Subcutaneous adipose tissue (tissue), 4 donors: ENCODE results near the gene TXNRD2. TPM values are rescaled to one million over a fixed set of nuclear protein-coding genes. Genes with fewer than 3 reads are reported as not detected.

Experiments
- total RNA-seq, 4 donors: library from RNA; depleted of rRNA; stranded (reverse); fragments of >200 nt; gene quantifications; one replicate each; pipeline ENCODE4 v1.1.0, GENCODE V29; 2016
- TF ChIP-seq, protein P1 (sequence below): fragments of 450-650 bp; IDR thresholded peaks from one replicate; pipeline ENCODE4 v1.5.1; 2016; ENCODE audit warnings: low read depth, mild to moderate bottlenecking, control low read depth, antibody characterized with exemption, moderate library complexity

TXNRD2 gene
- total RNA-seq, 4 donors from 2014 or later: 11.1 to 28.4 (median 15.8) TPM

DNA sequence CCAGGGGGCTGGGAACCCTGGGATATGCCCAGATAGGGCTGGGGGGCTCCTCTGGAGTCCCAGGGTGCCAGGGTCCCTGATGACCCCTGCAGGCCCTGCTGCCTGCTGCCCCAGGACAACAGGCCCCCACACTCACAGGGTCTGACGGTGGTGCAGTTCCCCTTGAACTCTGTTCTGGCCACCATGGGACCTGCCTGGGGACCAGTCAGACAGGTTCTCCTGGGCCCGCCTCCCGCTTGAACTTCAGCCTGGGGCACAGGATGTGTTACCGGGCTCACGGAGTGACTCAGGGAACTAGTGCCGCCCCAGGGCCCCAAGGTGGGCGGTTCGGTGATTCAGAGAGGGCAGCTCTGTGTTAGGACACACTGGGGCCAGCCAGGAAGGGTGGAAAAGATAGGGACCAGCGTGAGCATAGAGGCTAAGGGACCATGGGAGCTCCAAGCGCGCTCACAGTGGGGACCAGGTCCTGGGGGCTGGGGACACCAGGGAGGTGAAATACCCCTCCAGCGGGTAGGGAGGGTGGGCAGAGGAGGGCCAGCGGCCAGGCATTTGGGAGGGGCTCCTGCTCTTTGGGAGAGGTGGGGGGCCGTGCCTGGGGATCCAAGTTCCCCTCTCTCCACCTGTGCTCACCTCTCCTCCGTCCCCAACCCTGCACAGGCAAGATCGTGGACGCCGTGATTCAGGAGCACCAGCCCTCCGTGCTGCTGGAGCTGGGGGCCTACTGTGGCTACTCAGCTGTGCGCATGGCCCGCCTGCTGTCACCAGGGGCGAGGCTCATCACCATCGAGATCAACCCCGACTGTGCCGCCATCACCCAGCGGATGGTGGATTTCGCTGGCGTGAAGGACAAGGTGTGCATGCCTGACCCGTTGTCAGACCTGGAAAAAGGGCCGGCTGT, 21.5 kb upstream of the TXNRD2 start:
- TF ChIP-seq, protein P1, sequence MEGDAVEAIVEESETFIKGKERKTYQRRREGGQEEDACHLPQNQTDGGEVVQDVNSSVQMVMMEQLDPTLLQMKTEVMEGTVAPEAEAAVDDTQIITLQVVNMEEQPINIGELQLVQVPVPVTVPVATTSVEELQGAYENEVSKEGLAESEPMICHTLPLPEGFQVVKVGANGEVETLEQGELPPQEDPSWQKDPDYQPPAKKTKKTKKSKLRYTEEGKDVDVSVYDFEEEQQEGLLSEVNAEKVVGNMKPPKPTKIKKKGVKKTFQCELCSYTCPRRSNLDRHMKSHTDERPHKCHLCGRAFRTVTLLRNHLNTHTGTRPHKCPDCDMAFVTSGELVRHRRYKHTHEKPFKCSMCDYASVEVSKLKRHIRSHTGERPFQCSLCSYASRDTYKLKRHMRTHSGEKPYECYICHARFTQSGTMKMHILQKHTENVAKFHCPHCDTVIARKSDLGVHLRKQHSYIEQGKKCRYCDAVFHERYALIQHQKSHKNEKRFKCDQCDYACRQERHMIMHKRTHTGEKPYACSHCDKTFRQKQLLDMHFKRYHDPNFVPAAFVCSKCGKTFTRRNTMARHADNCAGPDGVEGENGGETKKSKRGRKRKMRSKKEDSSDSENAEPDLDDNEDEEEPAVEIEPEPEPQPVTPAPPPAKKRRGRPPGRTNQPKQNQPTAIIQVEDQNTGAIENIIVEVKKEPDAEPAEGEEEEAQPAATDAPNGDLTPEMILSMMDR: no peak

DNA sequence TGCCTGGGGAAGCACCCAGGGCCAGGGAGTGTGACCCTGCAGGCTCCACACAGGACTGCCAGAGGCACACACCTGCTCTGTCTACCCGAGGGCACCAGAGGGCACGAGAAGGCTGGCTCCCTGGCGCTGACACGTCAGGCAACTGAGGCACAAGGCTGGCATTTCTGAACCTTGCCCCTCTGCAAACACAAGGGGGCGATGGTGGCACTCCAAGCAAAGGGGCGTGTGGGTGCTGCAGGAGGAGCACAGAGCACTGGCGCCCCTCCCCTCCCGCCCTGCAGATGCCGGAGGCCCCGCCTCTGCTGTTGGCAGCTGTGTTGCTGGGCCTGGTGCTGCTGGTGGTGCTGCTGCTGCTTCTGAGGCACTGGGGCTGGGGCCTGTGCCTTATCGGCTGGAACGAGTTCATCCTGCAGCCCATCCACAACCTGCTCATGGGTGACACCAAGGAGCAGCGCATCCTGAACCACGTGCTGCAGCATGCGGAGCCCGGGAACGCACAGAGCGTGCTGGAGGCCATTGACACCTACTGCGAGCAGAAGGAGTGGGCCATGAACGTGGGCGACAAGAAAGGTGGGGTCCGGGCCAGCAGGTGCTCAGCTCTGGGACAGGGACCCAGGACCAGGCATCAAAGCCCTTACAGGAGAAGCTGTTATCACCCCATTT, 20.8 kb upstream of the TXNRD2 start:
- TF ChIP-seq, protein P1: no peak

DNA sequence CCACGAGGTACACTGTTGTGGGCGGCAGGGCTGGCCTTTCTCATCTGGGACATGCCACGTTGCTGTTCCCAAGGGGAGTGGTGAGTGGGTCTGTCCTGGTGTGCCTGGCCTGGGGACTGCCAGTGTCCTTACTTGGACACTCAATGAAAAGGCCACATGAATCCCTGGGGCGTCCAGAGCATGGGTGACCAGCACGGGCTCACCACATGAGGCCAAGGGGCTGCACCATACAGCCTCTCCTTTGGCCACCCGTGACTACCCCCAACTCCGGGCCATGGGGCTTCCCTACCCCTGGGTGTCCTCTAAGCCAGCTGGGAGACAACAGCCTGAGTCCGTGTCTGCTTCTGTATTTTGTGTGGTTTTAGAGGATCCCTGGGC, 20.2 kb upstream of the TXNRD2 start:
- TF ChIP-seq, protein P1: no peak

DNA sequence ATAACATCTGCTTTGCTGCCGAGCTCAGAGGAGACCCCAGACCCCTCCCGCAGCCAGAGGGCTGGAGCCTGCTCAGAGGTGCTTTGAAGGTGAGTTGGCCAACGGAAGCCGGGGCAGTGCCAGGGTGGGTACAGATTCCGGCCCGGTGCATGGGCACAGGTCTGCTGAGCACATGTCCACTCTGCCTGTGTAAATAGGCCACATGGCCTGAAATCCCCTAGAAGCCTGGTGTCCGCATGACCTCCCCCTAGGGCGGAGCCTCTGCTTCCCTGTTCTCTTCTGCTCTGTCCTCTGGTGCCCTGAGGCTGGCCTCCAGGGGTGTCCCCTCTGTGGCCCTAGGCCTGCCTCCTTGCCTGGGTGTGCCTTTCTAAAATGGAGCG, 19.6 kb upstream of the TXNRD2 start:
- TF ChIP-seq, protein P1: no peak

DNA sequence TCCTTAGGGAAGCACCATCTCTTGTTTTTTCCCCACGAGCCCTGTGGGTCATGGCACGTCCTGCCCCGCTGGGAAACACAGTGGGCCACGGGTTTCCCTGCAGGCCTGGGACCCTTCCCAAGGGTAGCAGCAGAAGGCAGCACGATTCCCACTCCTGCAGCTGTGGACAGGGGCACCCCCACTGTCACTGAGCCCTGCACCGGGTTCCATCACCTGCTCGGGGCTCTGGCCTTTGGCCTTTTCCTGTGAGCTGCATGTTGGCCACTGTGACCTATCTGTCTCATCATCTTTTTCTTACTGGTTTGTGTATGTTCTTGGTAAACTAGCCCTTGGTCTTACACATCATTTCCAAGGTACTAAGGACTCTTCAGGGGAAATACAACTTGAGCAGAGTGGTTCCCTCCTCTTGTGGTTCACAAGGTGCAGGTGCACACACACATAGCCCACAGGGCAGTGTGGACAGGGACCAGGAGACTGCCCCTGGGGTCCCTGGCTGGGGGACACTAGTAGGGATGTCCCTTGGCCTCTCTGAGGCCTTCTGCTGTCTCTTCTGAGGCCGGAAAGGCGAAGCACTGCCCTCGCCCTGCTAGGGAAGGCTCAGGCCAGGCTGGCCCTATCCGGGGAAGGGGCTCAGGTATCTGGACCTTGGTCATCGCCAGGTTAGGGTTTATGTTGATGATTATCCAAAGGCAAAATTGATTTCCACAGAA, 19.0 kb upstream of the TXNRD2 start:
- TF ChIP-seq, protein P1: no peak

DNA sequence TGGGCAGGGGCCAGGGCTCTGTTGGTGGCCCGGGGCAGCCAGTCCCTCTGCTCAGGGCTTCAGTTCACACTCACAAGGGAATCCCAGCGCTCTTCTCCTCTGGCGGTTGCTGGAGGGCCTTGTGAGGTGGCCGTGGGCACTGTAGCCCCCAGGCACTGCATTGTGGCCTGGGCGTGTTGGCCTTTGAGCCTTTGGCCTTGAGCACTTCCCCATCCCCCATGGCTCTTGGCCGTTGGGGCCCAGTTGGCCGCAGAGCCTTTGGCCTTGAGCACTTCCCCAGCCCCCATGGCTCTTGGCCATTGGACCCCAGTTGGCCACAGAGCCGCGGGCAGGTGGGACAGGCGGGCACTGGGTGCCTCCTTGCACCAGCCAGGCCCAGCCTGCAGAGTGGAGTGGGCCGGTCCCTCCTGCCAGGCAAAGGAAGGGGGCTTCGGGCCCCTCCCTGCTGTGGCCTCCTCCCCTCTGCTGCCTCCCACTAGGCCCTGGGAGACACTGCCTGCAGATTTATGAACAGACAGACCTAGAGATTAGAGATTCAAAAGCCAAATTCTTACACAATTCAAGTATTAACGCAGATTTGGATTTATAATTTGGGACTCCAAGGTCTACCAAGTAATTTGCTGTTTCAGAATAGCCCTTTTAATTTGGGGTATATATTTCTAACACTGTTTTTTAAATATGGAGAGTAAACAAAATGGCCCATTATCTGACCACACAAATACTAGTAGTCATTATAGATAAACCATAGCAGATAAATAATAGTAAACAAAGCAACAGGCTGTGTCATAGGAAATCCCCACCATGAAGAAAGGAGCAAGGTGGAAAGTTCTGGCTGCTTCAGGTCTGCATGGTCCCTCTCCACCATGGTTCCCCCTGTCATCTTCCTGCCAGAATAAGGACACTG, 18.2 kb upstream of the TXNRD2 start:
- TF ChIP-seq, protein P1: no peak
